Smooth muscle cell (in vitro differentiated cells): Measurements from ENCODE around the gene DBX1. TPM values are rescaled to one million over a fixed set of nuclear protein-coding genes. Genes with fewer than 3 reads are reported as not detected.

Source experiments
- DNase-seq: peaks from one replicate; lab custom pipeline; 2025; ENCODE audit not compliant: unreplicated experiment; lab: John Stamatoyannopoulos, UW
- H2AFZ ChIP-seq: fragments of 200-600 bp; sonication (generic); 2 replicates; pipeline ENCODE4 v1.6.0; 2016; ENCODE audit warnings: antibody characterized with exemption, low read depth, mild to moderate bottlenecking
- H3F3A ChIP-seq: fragments of 200-600 bp; sonication (generic); 2 replicates; pipeline ENCODE4 v1.6.0; 2017; ENCODE audit warnings: antibody characterized with exemption, low read depth
- H3K27ac ChIP-seq: fragments of 200-600 bp; sonication (generic); 2 replicates; pipeline ENCODE4 v1.5.1; 2016; ENCODE audit warnings: low read depth, mild to moderate bottlenecking
- H3K27me3 ChIP-seq: fragments of 200-600 bp; sonication (generic); 2 replicates; pipeline ENCODE4 v1.6.1; 2016; ENCODE audit warnings: low read depth, mild to moderate bottlenecking
- H3K36me3 ChIP-seq: fragments of 200-600 bp; sonication (generic); 2 replicates; pipeline ENCODE4 v1.5.1; 2016; ENCODE audit warnings: low read depth
- H3K4me1 ChIP-seq: fragments of 200-600 bp; sonication (generic); 2 replicates; pipeline ENCODE4 v1.5.1; 2016; ENCODE audit warnings: low read depth
- H3K4me2 ChIP-seq: fragments of 200-600 bp; sonication (generic); 2 replicates; pipeline ENCODE4 v1.6.0; 2016; ENCODE audit warnings: mild to moderate bottlenecking
- H3K4me3 ChIP-seq: fragments of 200-600 bp; sonication (generic); 2 replicates; pipeline ENCODE4 v1.5.1; 2016; ENCODE audit warnings: mild to moderate bottlenecking
- H3K79me2 ChIP-seq: fragments of 200-600 bp; sonication (generic); 2 replicates; pipeline ENCODE4 v1.6.0; 2016; ENCODE audit warnings: low read depth, mild to moderate bottlenecking
- H3K9ac ChIP-seq: fragments of 200-600 bp; sonication (generic); 2 replicates; pipeline ENCODE4 v1.6.0; 2016; ENCODE audit warnings: low read depth
- H3K9me3 ChIP-seq: fragments of 200-600 bp; sonication (generic); replicated peaks from 2 replicates; pipeline ENCODE4 v1.5.1; 2016; ENCODE audit warnings: low read depth
- H4K20me1 ChIP-seq: fragments of 200-600 bp; sonication (generic); 2 replicates; pipeline ENCODE4 v1.6.0; 2016; ENCODE audit warnings: low read depth
- WGBS: methylation state at CpG from one replicate; pipeline ENCODE4 v1.1.7; 2016; ENCODE audit warnings: low lambda C conversion rate; 5-methylcytosine and 5-hydroxymethylcytosine counted together
- polyA plus RNA-seq: library from polyadenylated mRNA; unstranded; fragments of >200 nt; fragmentation: Nextera tagmentation; extraction: Ambion mirVana; gene quantifications from 2 replicates; pipeline ENCODE4 v1.2.1, GENCODE V29; 2016
- total RNA-seq: library from RNA; depleted of rRNA; stranded (reverse); fragments of >200 nt; gene quantifications from 2 replicates; pipeline ENCODE4 v1.2.3, GENCODE V29; 2014
- TF ChIP-seq, protein P1 (sequence below): fragments of 200-600 bp; sonication (generic); IDR thresholded peaks from 2 replicates; pipeline ENCODE4 v1.5.1; 2017; ENCODE audit warnings: borderline replicate concordance, mild to moderate bottlenecking, antibody characterized with exemption; ENCODE audit not compliant: insufficient read depth, poor library complexity, severe bottlenecking

Gene DBX1, protein sequence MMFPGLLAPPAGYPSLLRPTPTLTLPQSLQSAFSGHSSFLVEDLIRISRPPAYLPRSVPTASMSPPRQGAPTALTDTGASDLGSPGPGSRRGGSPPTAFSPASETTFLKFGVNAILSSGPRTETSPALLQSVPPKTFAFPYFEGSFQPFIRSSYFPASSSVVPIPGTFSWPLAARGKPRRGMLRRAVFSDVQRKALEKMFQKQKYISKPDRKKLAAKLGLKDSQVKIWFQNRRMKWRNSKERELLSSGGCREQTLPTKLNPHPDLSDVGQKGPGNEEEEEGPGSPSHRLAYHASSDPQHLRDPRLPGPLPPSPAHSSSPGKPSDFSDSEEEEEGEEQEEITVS
- total RNA-seq (not detected in 2 replicates), polyA plus RNA-seq (not detected in 2 replicates)

DNA sequence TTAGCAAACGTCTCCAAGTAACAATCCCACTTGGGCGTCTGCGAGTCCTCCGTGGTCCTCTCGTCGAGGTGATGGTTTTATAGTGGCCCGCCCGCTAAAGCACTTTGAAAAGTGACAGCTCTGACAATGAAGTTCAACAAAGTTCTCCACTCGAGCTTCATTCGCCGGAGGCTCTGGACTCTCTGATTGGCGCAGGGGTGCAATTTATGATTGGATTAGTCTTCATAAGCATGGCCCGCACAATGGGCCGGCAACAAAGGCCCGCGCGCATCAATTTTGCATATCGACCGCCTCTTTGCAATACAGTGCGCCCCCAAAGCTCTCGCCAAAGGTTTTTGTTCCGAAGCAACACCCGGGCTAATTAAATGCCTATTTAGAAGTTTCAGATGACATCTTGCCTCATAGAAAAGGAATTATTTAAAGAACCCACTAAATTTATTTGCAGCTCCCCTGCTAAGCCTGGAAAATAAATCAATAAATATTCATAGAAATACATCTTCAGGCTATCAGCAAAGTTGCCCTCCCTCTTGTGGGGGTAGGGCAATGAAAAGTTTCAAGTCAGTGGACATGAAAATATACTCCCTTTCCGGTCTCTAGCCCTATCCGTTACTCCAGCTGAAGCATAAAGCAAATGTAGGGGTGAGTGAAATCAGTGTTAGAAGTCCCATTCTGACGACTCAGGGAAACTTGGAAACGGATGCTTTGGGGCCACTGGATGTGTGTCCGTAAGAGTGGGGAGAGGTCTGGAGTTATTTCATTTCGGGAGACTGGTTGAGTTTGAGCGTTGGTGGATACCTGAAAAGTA lies at the start of gene DBX1:
Gene DBX1, minus strand, starts transcription at position 51 of the 805 bp plus-strand sequence. CDS start 151 bp downstream, outside the sequence.
- 6% methylated on average over 30 of the region's 30 CpGs for WGBS
- H3K4me2 ChIP-seq = no peak within 1 kb of the TSS
- H3K9me3 ChIP-seq = no peaks in the 10 kb centered on the region

DNA sequence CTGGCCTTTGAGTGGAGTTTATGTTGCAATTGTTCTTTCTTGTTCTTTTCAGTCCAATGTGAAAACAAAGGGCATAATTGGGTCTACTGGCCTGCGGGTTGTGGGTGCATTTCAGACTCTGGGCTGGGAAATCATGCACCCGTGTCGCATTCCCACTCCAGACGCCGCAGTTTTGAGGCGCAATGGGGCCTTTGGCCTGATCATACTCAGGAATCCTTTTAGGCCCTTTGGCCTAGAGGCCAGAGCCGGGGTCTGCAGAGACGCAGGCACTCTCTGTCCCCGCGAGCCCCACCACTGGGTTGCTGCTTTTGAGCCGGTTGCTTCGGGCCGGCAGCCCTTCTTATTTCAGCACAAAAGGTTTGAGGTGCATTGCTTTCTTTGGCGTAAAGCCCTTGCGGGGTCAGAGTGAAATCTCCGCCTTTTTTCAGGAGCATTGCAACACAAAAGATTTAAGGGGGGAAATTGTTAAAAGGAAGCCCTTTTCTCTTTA lies 48.4 kb upstream of the DBX1 start:
- Histone ChIP-seq H3K36me3 (no peaks in the 10 kb centered on the region), H3F3A (no peaks in the 10 kb centered on the region), H3K9me3 (no peaks in the 10 kb centered on the region), H3K4me3 (no peak overlapping the region), H4K20me1 (no peaks in the 10 kb centered on the region), H3K27ac (no peak overlapping the region), H3K79me2 (no peaks in the 10 kb centered on the region), H3K4me1 (peaks cover 28% of the 10 kb centered on the region), H3K4me2 (no peak overlapping the region), H3K27me3 (peaks cover 47% of the 10 kb centered on the region), H3K9ac (no peak overlapping the region), H2AFZ (no peak overlapping the region)
- TF ChIP-seq, protein P1, sequence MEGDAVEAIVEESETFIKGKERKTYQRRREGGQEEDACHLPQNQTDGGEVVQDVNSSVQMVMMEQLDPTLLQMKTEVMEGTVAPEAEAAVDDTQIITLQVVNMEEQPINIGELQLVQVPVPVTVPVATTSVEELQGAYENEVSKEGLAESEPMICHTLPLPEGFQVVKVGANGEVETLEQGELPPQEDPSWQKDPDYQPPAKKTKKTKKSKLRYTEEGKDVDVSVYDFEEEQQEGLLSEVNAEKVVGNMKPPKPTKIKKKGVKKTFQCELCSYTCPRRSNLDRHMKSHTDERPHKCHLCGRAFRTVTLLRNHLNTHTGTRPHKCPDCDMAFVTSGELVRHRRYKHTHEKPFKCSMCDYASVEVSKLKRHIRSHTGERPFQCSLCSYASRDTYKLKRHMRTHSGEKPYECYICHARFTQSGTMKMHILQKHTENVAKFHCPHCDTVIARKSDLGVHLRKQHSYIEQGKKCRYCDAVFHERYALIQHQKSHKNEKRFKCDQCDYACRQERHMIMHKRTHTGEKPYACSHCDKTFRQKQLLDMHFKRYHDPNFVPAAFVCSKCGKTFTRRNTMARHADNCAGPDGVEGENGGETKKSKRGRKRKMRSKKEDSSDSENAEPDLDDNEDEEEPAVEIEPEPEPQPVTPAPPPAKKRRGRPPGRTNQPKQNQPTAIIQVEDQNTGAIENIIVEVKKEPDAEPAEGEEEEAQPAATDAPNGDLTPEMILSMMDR = no peak
- 16% methylated on average over 16 of the region's 16 CpGs for WGBS
- no peak for DNase-seq

More for the DNA sequence above, at the start of gene DBX1:
- Histone ChIP-seq H2AFZ (no peak within 1 kb of the TSS), H4K20me1 (no peaks in the 10 kb centered on the region), H3K4me1 (peaks cover 63% of the 10 kb centered on the region), H3K4me3 (no peak within 1 kb of the TSS), H3K36me3 (no peaks in the 10 kb centered on the region), H3K27ac (no peak within 1 kb of the TSS), H3F3A (no peaks in the 10 kb centered on the region), H3K27me3 (peaks cover 100% of the 10 kb centered on the region), H3K79me2 (no peaks in the 10 kb centered on the region), H3K9ac (no peak within 1 kb of the TSS)
- TF ChIP-seq, protein P1 = no peak
- no peak for DNase-seq

DNA sequence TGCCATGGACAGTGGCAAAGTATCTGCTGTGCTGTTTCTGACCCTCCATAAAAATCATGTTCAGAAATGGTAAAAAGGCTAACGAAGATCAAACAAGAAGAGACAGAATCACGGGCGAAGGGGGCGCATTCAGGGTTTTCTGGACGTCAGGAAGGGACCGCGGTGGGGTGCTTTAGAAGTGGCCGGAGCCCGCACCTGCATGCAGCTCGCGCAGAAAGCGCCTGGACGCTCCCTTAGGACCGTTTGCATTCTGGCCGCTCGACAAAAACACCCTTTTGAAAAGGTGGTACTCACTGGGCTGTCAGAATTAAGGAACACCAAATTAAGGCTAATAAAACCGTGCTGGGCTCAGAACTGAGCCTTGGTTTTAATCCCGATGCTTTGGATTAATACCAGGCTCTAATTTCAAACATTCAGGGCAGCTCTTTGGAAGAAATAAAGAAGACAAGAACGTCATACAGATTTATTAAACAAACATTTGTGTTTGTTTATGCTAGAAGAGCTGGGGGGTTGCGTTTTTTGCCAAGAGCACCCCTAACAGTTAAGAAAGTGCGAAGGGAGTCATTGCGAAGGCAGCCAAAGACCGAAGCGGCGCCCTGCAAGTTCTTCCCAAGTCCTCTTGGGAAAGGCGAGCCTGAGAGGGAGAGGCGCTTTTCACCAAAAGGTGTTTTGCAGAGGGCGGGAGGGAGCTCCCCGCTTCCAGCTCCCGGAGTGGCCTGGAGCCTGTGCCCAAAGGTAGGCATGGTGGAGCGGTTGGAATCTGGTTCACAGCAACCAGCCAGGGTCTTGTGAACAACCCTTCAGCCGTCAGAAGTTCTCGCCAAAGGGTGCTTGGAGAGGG lies 47.7 kb upstream of the DBX1 start:
- Histone ChIP-seq H3K4me1 (peaks cover 28% of the 10 kb centered on the region), H3F3A (no peaks in the 10 kb centered on the region), H3K36me3 (no peaks in the 10 kb centered on the region), H2AFZ (no peak overlapping the region), H3K27me3 (peaks cover 47% of the 10 kb centered on the region), H3K9me3 (no peaks in the 10 kb centered on the region), H3K79me2 (no peaks in the 10 kb centered on the region), H3K9ac (no peak overlapping the region), H3K27ac (no peak overlapping the region), H4K20me1 (no peaks in the 10 kb centered on the region), H3K4me2 (peak overlapping the region; percentile 53), H3K4me3 (no peak overlapping the region)
- TF ChIP-seq, protein P1 = no peak
- no peak for DNase-seq
- 11% methylated on average over 33 of the region's 33 CpGs for WGBS
